Prostate gland (tissue), 2 donors: ENCODE results near the gene PLA2G4D.

Experiments
- CTCF ChIP-seq, 4 experiments: fragments of 200-600 bp in 2 of 4; fragments of 450-650 bp in 2 of 4; sonication (generic) in 2 of 4; IDR thresholded peaks; 1 replicate in 3 of 4; 2 replicates in 1 of 4; pipeline ENCODE4 v1.5.1; 2016 to 2019; ENCODE audit warnings: antibody characterized with exemption in 4 of 4, mild to moderate bottlenecking in 2 of 4, moderate library complexity in 2 of 4
- POLR2A ChIP-seq: fragments of 450-650 bp; IDR thresholded peaks from one replicate; pipeline ENCODE4 v1.6.1; 2016; ENCODE audit warnings: antibody characterized with exemption, mild to moderate bottlenecking
- POLR2AphosphoS5 ChIP-seq: sonication (generic); formaldehyde crosslinking; IDR thresholded peaks from one replicate; pipeline ENCODE4 v1.6.1; 2017; ENCODE audit warnings: antibody characterized with exemption

- TF ChIP-seq CTCF (IDR thresholded peaks at IDR 0.05) (no peak), POLR2A (no peak), POLR2AphosphoS5 (no peak)
Measured at GRCh38 chr15:42033214-42033873, 61.0 kb downstream of the PLA2G4D start.
